ENCODE data around the gene PAK1IP1. TPM values are rescaled to one million over a fixed set of nuclear protein-coding genes. Genes with fewer than 3 reads are reported as not detected.

PAK1IP1 gene
- total and polyA plus RNA-seq, 10 of the 15 experiments (the other 5 are each of a cell fraction or from before 2014, with no cell fraction given), result 26.0 to 98.5 (median 47.8) TPM

- TF ChIP-seq JUND (IDR thresholded peaks at IDR 0.05; ENCODE audit: low read depth, low read length) (0 out of 2 replicates have a peak, but pooled peaks have one; percentile 41), CBX5 (IDR thresholded peaks at IDR 0.05; ENCODE audit: low read depth) (no peak), EGR1 (IDR thresholded peaks at IDR 0.05; ENCODE audit: borderline replicate concordance in 1 of 2, low read depth in 2 of 2, low read length in 2 of 2) (peak in 1 of 2 experiments; percentile 87; a peak in 2 of 3 replicates), STAT1 (conservative IDR thresholded peaks at IDR 0.05) (no peak), YY1 (IDR thresholded peaks at IDR 0.05; ENCODE audit: low read depth, low read length) (peak; percentile 64), HDAC6 (IDR thresholded peaks at IDR 0.05; ENCODE audit: unreplicated experiment) (no peak), PML (IDR thresholded peaks at IDR 0.05; ENCODE audit: low read length) (peak; percentile 93), NBN (IDR thresholded peaks at IDR 0.05) (0 out of 2 replicates have a peak, but pooled peaks have one; percentile 35), RAD51 (IDR thresholded peaks at IDR 0.05) (no peak), MYC (IDR thresholded peaks at IDR 0.05; ENCODE audit: insufficient read depth, insufficient read length, insufficient replicate concordance, low read length, severe bottlenecking) (peak; percentile 75), GABPA (IDR thresholded peaks at IDR 0.05; ENCODE audit: low read depth) (no peak), ZBTB33 (IDR thresholded peaks at IDR 0.05) (no peak), SMAD1 (IDR thresholded peaks at IDR 0.05; ENCODE audit: low read depth, partially characterized antibody) (peak; percentile 73), GATAD2B (conservative IDR thresholded peaks at IDR 0.05; ENCODE audit: low read depth) (peak; percentile 74), ZNF207 (IDR thresholded peaks at IDR 0.05; ENCODE audit: borderline replicate concordance) (peak; percentile 30; the same call in 1 of the 2 replicates), MYB (IDR thresholded peaks at IDR 0.05; ENCODE audit: borderline replicate concordance, low read depth, low read length) (no peak), SREBF2 (IDR thresholded peaks at IDR 0.05; ENCODE audit: low read length) (no peak), CREM (IDR thresholded peaks at IDR 0.05; ENCODE audit: low read depth) (peak; percentile 44; the same call in 1 of the 2 replicates), CBFB (IDR thresholded peaks at IDR 0.05; ENCODE audit: low read depth) (peak; percentile 68; the same call in 1 of the 2 replicates), PAX5 (IDR thresholded peaks at IDR 0.05; ENCODE audit: borderline replicate concordance, low read depth, low read length) (peak; percentile 37; the same call in 1 of the 2 replicates), TCF7 (IDR thresholded peaks at IDR 0.05; ENCODE audit: borderline replicate concordance) (no peak), POLR2AphosphoS2 (IDR thresholded peaks at IDR 0.05; ENCODE audit: low read depth, low read length) (peak; percentile 88; the same call in 1 of the 2 replicates), IRF4 (IDR thresholded peaks at IDR 0.05; ENCODE audit: low read depth, low read length) (0 out of 2 replicates have a peak, but pooled peaks have one; percentile 48), CHD4 (IDR thresholded peaks at IDR 0.05) (no peak), CREB1 (IDR thresholded peaks at IDR 0.05; ENCODE audit: low read depth) (peak; percentile 26; the same call in 1 of the 2 replicates), NFXL1 (IDR thresholded peaks at IDR 0.05; ENCODE audit: borderline replicate concordance) (no peak)
Measured at GRCh38 chr6:10747251-10747972, 52.6 kb downstream of the PAK1IP1 start, which contains the start of gene TMEM14B (continued).

Data from GM12878 (cell line).